Measurements from ENCODE around the gene ROCK1. TPM values are rescaled to one million over a fixed set of nuclear protein-coding genes. Genes with fewer than 3 reads are reported as not detected.
"Not testable (repeated sequence)": the region's sequence is repeated elsewhere in the genome, so short reads cannot be mapped to it uniquely, and the experiment has no call there.

Gene ROCK1
- polyA plus RNA-seq, 4 donors = 54.9 to 75.7 (median 66.8) TPM

GRCh38 chr18:21056545-21056944 is 55.1 kb downstream of the ROCK1 start:
- DNase-seq (ENCODE audit: low read depth in 4 of 4, low spot score in 3 of 4) = no peak

GRCh38 chr18:21054252-21054821 is 57.3 kb downstream of the ROCK1 start:
- no peak for DNase-seq (ENCODE audit: low read depth in 4 of 4, low spot score in 3 of 4)

GRCh38 chr18:21053127-21053526 is 58.5 kb downstream of the ROCK1 start:
- DNase-seq (ENCODE audit: low read depth in 4 of 4, low spot score in 3 of 4) = no peak

DNA sequence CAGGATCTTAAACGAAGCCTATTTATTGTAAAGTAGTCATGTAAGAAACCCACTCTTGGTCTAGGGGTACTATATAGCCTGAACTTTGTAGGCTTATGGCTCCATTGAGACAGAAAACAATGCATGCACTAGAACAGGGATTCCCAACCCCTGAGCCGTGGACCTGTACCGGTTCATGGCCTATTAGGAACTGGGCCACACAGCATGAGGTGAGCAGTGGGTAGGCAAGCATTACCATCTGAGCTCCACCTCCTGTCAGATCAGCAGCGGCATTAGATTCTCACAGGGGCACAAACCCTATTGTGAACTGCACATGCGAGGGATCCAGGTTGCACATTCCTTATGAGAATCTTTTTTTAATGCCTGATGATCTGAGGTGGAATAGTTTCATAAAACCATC is 59.2 kb downstream of the ROCK1 start:
- DNase-seq (ENCODE audit: low read depth in 4 of 4, low spot score in 3 of 4) = no peak

- DNase-seq (ENCODE audit: low read depth in 4 of 4, low spot score in 3 of 4) = no peak
Measured at GRCh38 chr18:21051620-21052019, 60.0 kb downstream of the ROCK1 start.

GRCh38 chr18:21049306-21049705 is 62.3 kb downstream of the ROCK1 start:
- DNase-seq (ENCODE audit: low read depth in 4 of 4, low spot score in 3 of 4) = no peak

- DNase-seq (ENCODE audit: low read depth in 4 of 4, low spot score in 3 of 4) = no peak
Measured at GRCh38 chr18:21047126-21047525, 64.5 kb downstream of the ROCK1 start.

DNA sequence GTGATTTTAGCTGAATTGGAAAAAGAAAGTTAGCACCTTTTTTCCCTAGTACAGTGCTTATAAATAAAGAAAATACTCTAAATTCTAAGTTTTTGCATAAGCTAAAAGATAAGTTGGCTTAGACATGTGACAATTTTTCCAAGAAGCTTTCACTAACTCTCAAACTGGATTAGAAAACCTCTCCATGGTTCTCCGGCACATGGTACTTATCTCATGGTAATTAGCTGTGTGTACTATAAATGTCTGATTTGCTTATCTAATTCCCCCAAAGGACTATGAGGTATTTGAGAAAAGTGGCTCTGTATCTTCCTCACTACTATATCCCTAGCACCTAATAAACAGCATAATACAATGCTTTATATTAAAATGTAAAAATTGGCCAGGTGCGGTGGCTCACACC is 71.1 kb downstream of the ROCK1 start:
- no peak for DNase-seq (ENCODE audit: low read depth in 4 of 4, low spot score in 3 of 4)

GRCh38 chr18:21038201-21038600 is 73.4 kb downstream of the ROCK1 start:
- no peak for DNase-seq (ENCODE audit: low read depth in 4 of 4, low spot score in 3 of 4)

DNA sequence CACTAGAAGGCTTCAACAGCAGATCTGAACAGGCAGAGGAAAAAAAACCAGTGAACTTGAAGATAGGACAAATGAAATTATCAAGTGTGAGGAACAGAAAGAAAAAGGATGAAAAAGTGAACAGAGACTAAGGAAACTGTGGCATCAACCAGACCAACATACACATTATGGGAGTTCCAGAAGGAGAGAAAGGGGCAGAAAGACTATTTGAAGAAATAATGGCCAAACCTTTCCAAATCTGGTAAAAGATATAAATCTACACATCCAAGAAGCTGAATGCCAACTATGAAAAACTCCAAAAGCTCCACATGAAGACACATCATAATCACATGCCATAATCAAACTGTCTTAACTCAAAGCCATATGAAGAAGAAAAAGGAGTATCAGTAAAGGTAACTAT is 79.8 kb downstream of the ROCK1 start:
- DNase-seq (ENCODE audit: low read depth in 4 of 4, low spot score in 3 of 4) = no peak

DNA sequence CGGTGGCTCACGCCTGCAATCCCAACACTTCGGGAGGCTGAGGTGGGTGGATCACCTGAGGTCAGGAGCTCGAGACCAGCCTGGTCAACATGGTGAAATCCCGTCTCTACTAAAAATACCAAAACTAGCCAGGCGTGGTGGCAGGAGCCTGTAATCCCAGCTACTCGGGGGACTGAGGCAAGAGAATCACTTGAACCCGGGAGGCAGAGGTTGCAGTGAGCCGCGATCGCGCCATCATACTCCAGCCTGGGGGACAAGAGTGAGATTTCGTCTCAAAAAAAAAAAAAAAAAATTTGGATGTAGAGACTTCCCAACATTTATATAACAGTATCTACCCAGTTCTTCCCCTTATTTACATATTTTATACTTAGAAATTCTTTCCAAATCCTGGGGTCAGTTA is 93.4 kb downstream of the ROCK1 start:
- not testable (repeated sequence) for DNase-seq (ENCODE audit: low read depth in 4 of 4, low spot score in 3 of 4)

GRCh38 chr18:21012308-21012707 is 99.3 kb downstream of the ROCK1 start:
- no peak for DNase-seq (ENCODE audit: low read depth in 4 of 4, low spot score in 3 of 4)

DNA sequence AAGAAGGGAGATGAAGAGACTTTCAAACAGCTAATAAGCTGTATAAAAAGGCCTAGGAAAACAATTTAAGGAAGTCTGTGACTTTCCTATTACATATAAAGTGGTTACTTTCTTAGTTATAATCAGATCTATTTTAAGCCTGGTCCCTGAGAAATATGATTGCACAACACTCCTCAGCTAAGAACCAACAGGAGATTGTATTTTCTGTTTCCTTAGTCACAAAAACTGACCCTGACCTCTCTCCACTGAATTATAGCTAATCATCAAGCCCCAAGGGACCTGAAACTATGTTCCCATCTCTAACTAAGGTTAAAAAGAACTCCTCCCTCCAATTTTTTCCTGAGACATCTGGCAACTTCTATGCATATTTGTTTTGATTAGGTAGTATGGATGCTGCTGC is 106.9 kb downstream of the ROCK1 start:
- DNase-seq (ENCODE audit: low read depth in 4 of 4, low spot score in 3 of 4) = peak in 3 of 4 donors; percentile 2 to 10 (median 3)

- DNase-seq (ENCODE audit: low read depth in 4 of 4, low spot score in 3 of 4) = no peak
Measured at GRCh38 chr18:21000667-21001066, 110.9 kb downstream of the ROCK1 start.

GRCh38 chr18:20997371-20997770 is 114.2 kb downstream of the ROCK1 start:
- DNase-seq (ENCODE audit: low read depth in 4 of 4, low spot score in 3 of 4) = no peak

- DNase-seq (ENCODE audit: low read depth in 4 of 4, low spot score in 3 of 4) = no peak
Measured at GRCh38 chr18:20996418-20996817, 115.2 kb downstream of the ROCK1 start.

DNA sequence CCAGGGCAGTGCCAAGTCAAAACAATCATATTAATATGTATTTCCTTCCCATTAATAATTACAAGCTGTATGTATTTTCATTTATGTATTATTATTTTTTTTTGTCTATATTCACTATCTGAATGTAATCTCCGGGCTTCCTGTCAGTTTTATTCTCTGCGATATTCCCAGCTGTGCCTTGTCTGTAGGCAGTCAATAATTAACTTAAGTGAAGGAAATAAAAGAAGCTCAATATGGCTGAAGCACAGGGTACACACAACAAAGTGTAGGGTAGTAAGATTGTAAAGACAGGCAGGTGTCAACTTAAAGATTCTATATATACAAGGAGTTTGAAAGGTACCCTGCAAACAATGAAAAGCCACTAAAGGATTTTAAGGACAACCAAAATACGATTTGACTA is 122.9 kb downstream of the ROCK1 start:
- no peak for DNase-seq (ENCODE audit: low read depth in 4 of 4, low spot score in 3 of 4)

GRCh38 chr18:20975077-20975476 is 136.5 kb downstream of the ROCK1 start:
- no peak for DNase-seq (ENCODE audit: low read depth in 4 of 4, low spot score in 3 of 4)

DNA sequence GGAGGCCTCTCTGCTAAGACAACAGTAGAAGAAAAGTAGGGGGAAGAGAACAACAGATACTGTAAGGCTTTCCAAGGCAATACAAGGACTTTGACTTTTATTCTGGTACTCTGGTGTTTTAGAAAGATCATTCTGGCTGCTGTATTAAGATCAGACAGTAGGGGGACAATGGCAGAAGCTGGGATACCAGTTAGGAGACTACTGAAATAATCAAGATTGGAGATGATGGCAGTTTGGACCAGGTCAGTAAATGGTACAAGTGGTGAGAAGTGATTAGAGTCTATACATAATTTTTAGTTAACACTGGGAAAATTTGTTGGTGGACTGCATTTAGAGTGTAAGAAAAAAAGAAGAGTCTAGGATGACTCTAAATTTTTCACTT is 139.7 kb downstream of the ROCK1 start:
- DNase-seq (ENCODE audit: low read depth in 4 of 4, low spot score in 3 of 4) = no peak

DNA sequence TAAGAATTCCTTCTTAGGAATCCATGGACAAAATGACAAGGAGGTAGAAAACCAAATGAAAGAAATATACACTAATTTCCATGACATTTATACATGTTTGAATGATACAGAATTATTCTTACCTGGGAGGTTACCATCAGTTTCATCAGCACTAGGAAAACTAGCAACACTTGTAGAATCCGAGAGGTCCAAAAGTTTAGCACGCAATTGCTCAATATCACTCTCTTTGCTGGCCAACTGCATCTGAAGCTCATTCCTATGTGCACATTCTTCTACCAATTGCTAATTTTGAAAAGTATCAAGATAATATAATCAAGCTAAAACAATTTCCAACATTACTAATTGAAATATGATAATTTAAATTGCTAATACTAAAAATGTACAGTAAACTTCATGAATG is 144.8 kb downstream of the ROCK1 start:
- DNase-seq (ENCODE audit: low read depth in 4 of 4, low spot score in 3 of 4) = no peak

GRCh38 chr18:20963027-20963426 is 148.6 kb downstream of the ROCK1 start:
- DNase-seq (ENCODE audit: low read depth in 4 of 4, low spot score in 3 of 4) = no peak

DNA sequence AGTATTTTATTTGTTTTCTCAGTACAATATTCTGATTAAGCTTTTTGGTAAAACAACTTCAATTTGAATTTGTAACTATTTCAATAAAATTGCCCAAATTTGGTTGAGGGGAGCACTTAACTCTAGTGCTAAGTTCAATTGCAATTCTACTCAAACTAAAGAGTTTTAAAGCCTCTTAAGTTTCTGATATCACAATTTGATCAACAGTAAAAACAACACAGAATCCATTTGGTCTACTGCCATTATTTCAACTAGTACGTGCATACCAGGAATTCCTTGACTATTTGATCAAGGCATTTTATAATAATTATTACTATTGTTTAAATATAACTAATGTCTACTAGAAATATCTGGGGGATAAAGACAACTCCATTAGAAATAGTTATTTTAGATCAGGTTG is 150.9 kb downstream of the ROCK1 start:
- DNase-seq (ENCODE audit: low read depth in 4 of 4, low spot score in 3 of 4) = no peak

GRCh38 chr18:20950827-20951226 is 160.8 kb downstream of the ROCK1 start:
- not testable (repeated sequence) for DNase-seq (ENCODE audit: low read depth in 4 of 4, low spot score in 3 of 4)
